Mucosa of rectum (tissue), 2 donors: Measurements from ENCODE around the gene STAB2.

ENCODE experiments used
- H3K27ac ChIP-seq, 2 donors: one replicate each; pipeline ENCODE4 v1.7.0; 2013; ENCODE audit warnings: inconsistent platforms in 2 of 2, low read depth in 2 of 2, low read length in 2 of 2
- H3K27me3 ChIP-seq, 2 donors: one replicate each; pipeline ENCODE4 v1.7.0; 2013; ENCODE audit warnings: low read length in 2 of 2; ENCODE audit not compliant: control insufficient read depth in 2 of 2, insufficient read depth in 2 of 2
- H3K36me3 ChIP-seq, 2 donors: one replicate each; pipeline ENCODE4 v1.7.0; 2013; ENCODE audit warnings: low read length in 2 of 2; ENCODE audit not compliant: control insufficient read depth in 2 of 2, insufficient read depth in 2 of 2
- H3K4me1 ChIP-seq, 2 donors: one replicate each; pipeline ENCODE4 v1.7.0; 2013; ENCODE audit warnings: low read length in 2 of 2, mild to moderate bottlenecking in 1 of 2; ENCODE audit not compliant: control insufficient read depth in 2 of 2, insufficient read depth in 2 of 2
- H3K4me3 ChIP-seq, 2 donors: one replicate each; pipeline ENCODE4 v1.7.0; 2013; ENCODE audit warnings: low read length in 2 of 2
- H3K9ac ChIP-seq, 2 donors: one replicate each; pipeline ENCODE4 v1.7.0; 2013; ENCODE audit warnings: low read length in 2 of 2, low read depth in 1 of 2, mild to moderate bottlenecking in 1 of 2
- H3K9me3 ChIP-seq, 2 donors: one replicate each; pipeline ENCODE4 v1.7.0; 2013; ENCODE audit warnings: low read length in 2 of 2; ENCODE audit not compliant: control insufficient read depth in 2 of 2
- donor health status: healthy.
- donor health status: Normal muscosa, but diverticular disease.

The STAB2 gene

DNA sequence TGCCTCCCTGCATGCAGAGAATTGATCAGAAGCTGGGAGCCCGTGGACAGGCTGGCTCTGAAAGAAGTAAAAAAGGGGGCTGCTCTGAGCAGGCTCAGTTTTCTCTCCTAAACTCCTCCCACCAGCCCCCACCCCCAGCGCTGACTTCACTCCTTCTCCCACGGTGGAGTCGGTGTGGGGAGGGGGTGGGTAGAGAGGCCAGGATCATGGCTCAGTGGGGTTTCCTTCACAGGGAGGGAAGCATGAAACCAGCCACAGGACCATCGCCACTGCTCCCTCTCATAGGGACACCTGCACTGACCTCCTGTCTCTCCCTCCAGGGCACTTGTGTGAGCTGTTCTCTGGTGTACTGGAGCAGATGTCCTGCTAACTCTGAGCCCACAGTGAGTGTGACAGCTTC, 78.9 kb downstream of the STAB2 start:
- Histone ChIP-seq H3K4me3 (no peak overlapping the region), H3K27me3 (no peaks in the 10 kb centered on the region), H3K27ac (no peak overlapping the region), H3K4me1 (no peaks in the 10 kb centered on the region), H3K9me3 (no peaks in the 10 kb centered on the region), H3K9ac (no peak overlapping the region), H3K36me3 (no peaks in the 10 kb centered on the region)

DNA sequence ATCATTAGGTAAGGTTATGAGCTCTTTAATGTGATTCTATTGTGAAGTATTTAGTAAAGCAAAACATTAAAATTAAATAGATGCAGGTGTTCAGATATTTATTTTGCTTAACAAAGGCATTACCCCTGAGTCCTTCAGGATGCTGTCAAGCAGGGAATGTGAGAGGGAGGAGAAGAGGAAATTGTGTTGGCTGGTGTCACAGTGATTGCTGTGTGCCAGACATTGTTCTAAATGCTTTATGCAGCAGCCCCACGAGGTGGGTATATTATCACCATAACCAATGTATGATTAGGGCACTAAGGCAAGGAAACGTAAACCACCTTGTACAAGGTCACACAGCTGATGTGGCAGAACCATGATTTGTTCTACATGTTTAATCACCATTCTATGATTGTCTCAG, 80.1 kb downstream of the STAB2 start:
- H3K27ac ChIP-seq, result no peak overlapping the region
- H3K9me3 ChIP-seq, result no peaks in the 10 kb centered on the region
- no peak overlapping the region for H3K4me3 ChIP-seq
- peaks cover 3 to 5% of the 10 kb centered on the region in 2 donors for H3K4me1 ChIP-seq
- no peaks in the 10 kb centered on the region for H3K36me3 ChIP-seq
- no peak overlapping the region for H3K9ac ChIP-seq
- H3K27me3 ChIP-seq, result no peaks in the 10 kb centered on the region

DNA sequence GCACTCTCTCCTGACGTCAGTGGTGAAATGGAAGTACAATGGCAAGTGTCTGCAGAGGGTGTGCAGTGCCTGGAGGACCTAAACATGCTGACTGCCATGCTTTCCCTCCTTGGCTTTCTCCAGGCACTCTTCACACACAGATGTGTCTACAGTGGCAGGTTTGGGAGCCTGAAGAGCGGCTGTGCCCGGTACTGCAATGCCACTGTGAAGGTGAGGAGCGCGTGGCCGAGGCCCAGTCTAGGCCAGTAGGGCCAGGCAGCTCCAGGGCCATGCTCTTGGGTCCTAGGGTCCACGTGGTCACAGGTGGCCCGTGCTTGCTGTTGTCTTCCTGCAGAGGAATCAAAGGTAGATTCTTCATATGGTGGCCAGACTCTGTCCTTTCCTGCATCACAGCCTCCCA, 81.4 kb downstream of the STAB2 start:
- H3K9ac ChIP-seq, result no peak overlapping the region
- no peaks in the 10 kb centered on the region for H3K36me3 ChIP-seq
- H3K27ac ChIP-seq, result no peak overlapping the region
- H3K4me3 ChIP-seq, result no peak overlapping the region
- no peaks in the 10 kb centered on the region for H3K9me3 ChIP-seq
- H3K4me1 ChIP-seq, result peaks cover 13 to 19% of the 10 kb centered on the region in 2 donors
- no peaks in the 10 kb centered on the region for H3K27me3 ChIP-seq

DNA sequence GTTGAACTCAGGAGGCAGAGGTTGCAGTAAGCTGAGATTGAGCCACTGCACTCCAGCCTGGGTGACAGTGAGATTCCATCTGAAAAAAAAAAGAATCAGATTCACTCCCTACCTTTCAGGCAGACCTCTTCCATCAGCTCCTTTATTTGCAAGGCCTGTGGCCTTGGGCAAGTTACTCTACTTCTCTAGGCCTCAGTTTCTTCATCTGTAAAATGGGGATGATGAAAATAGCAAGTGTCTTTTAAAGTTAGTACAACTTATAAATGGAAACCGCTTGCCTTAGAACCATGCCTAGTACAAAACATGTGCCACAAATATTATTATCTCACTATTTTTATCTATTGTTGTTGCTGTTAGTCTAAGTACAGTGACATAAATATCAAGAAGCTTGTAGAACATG, 84.3 kb downstream of the STAB2 start:
- Histone ChIP-seq H3K9ac (no peak overlapping the region), H3K27me3 (no peaks in the 10 kb centered on the region), H3K27ac (no peak overlapping the region), H3K4me1 (peaks cover 22 to 40% of the 10 kb centered on the region in 2 donors), H3K9me3 (no peaks in the 10 kb centered on the region), H3K4me3 (no peak overlapping the region), H3K36me3 (no peaks in the 10 kb centered on the region)

DNA sequence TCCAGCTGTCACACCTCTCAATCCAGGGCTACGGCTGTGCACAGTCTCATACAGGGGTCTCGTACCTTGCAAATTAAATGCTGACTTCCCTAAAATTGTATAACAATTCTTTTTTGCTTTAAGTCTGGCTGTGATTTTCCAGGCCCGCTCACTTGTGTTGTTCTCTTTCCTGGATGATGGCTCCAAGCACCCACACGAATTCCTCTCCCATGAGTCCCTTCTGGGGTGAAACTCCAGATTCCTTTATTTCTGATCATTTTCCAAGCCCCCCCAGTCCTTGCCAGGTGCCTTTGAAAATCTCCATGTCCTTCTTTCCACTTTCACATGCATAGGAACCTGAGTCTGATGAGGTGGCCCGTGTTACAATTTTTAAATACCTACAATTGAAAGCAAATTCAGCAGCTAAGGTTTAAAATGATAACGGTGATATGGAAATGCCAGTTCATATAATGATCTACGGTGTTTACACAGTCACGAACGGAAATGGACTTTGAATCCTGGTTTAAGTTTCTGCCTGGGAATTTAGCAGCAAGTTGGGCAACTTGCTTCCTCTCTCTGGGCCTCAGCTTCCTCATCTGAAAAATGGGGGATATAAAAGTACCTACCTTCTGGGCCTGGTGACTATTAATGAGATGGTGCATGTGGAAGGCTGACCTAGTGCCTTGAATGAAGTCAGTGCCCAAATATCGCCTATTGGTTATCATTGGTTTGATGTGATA, 85.5 kb downstream of the STAB2 start:
- peak overlapping the region; percentile 2 to 27 for H3K4me3 ChIP-seq
- no peaks in the 10 kb centered on the region for H3K27me3 ChIP-seq
- no peaks in the 10 kb centered on the region for H3K9me3 ChIP-seq
- peak overlapping the region; percentile 70 to 74 for H3K27ac ChIP-seq
- H3K36me3 ChIP-seq, result no peaks in the 10 kb centered on the region
- no peak overlapping the region for H3K9ac ChIP-seq
- H3K4me1 ChIP-seq, result peaks cover 32 to 51% of the 10 kb centered on the region in 2 donors

DNA sequence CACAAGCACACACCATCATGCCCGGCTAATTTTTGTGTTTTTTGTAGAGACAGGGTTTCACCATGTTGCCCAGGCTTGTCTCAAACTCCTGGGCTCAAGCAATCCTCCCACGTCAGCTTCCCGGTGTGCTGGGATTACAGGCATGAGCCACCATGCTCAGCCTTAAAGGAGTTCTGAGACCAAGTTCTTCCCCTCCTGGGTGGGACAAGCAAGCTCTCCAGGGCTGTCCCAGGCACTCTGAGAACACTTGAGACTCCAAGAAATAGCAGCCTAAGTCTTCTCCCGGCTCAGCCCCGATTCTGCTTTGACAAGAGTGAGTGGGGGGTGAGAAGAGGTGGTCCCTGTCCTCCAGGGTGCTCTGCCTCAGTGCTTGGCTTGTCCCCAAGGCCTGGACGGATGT, 86.4 kb downstream of the STAB2 start:
- H3K36me3 ChIP-seq, result no peaks in the 10 kb centered on the region
- H3K4me3 ChIP-seq, result peak overlapping the region in 1 of 2 donors; percentile 32
- H3K9ac ChIP-seq, result no peak overlapping the region
- no peaks in the 10 kb centered on the region for H3K27me3 ChIP-seq
- no peaks in the 10 kb centered on the region for H3K9me3 ChIP-seq
- H3K4me1 ChIP-seq, result peaks cover 38 to 55% of the 10 kb centered on the region in 2 donors
- peak overlapping the region; percentile 62 to 74 for H3K27ac ChIP-seq

DNA sequence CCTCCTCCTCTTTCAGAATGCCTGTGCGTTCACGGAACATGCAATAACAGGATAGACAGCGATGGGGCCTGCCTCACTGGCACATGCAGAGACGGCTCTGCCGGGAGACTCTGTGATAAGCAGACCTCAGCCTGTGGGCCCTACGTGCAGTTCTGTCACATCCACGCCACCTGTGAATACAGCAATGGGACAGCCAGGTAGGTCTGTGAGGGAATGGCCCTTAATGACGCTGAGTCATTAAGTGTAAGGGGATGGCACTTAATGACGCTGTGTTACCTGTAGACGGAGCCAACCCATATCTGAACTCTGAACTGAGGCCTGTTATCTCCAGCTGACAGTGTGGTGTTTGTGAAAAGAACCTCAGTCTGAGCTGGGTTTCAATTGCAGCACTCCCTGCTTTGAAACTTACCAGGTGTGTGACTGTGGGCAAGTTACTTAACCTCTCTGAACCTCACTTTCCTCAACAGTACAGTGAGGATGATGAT, 86.9 kb downstream of the STAB2 start:
- Histone ChIP-seq H3K4me3 (peak overlapping the region in 1 of 2 donors; percentile 32), H3K27me3 (no peaks in the 10 kb centered on the region), H3K27ac (peak overlapping the region; percentile 62 to 74), H3K9ac (peak overlapping the region; percentile 8 to 41), H3K36me3 (no peaks in the 10 kb centered on the region), H3K9me3 (no peaks in the 10 kb centered on the region), H3K4me1 (peaks cover 38 to 58% of the 10 kb centered on the region in 2 donors)

DNA sequence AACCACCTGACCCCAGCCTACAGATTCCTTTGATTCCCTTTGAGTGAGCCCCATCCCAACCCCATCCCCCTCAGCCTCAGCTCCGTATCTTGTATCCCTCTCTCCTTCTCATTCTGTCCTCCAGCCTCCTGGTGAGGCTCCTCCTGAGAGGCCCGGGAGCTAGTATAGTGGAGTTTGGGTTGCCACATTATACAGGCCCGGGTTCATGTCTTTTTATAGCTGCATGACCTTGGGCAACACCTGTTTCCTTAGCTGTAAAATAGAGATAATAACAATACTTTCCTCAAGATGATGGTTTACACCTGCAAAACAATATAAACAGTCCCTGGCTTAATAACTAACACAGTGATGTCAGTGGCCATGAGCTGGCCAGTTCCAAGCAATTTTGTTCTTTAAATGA, 89.8 kb downstream of the STAB2 start:
- H3K27me3 ChIP-seq, result no peaks in the 10 kb centered on the region
- H3K4me1 ChIP-seq, result peaks cover 38 to 64% of the 10 kb centered on the region in 2 donors
- no peaks in the 10 kb centered on the region for H3K36me3 ChIP-seq
- peak overlapping the region; percentile 67 to 80 for H3K27ac ChIP-seq
- no peaks in the 10 kb centered on the region for H3K9me3 ChIP-seq
- no peak overlapping the region for H3K9ac ChIP-seq
- H3K4me3 ChIP-seq, result no peak overlapping the region

DNA sequence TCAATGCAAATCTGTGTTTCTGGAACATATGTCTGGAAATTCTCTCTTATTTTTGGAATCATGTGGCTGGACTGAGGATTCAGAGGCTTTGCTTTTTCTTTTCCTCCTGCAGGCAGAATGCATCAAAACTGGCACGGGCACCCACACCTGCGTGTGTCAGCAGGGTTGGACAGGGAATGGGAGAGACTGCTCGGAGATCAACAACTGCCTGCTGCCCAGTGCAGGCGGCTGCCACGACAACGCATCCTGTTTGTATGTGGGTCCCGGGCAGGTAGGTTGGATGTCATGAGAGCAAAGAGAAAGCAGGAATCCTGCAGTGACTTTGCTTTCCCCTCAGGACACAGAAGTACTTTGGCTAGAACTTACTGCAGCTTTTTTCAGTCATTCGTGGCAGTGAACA, 90.3 kb downstream of the STAB2 start:
- Histone ChIP-seq H3K9ac (peak overlapping the region in 1 of 2 donors; percentile 24), H3K9me3 (no peaks in the 10 kb centered on the region), H3K36me3 (no peaks in the 10 kb centered on the region), H3K4me3 (peak overlapping the region in 1 of 2 donors; percentile 43), H3K27ac (peak overlapping the region; percentile 67 to 80), H3K27me3 (no peaks in the 10 kb centered on the region), H3K4me1 (peaks cover 34 to 60% of the 10 kb centered on the region in 2 donors)

DNA sequence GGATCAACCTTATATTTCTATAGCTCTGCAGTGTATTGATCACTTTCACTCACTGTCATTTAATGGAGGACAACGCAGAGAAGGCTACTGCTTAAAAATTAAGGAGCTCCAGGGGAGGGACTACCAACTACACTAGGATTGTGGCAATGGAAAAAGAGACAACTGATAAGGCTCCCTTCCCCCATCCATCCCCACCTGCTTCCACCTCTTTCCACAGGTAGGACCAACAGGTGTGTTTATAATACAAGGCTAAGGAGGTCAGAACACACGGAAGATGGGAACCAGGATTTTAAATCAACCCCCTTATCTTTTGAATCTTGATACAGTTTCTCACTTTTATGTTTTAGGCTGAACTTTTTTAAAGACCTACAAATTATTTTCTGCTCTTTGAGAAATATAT, 90.8 kb downstream of the STAB2 start:
- Histone ChIP-seq H3K27ac (peak overlapping the region; percentile 67 to 80), H3K4me3 (peak overlapping the region in 1 of 2 donors; percentile 43), H3K36me3 (no peaks in the 10 kb centered on the region), H3K27me3 (no peaks in the 10 kb centered on the region), H3K9ac (peak overlapping the region in 1 of 2 donors; percentile 24), H3K4me1 (peaks cover 32 to 54% of the 10 kb centered on the region in 2 donors), H3K9me3 (no peaks in the 10 kb centered on the region)
